Activated CD4-positive, CD25-positive, alpha-beta regulatory T cell (primary cell): Measurements from ENCODE around the gene PPP4R4.
"Not testable (repeated sequence)": the region's sequence is repeated elsewhere in the genome, so short reads cannot be mapped to it uniquely, and the experiment has no call there.

Experiments used
- DNase-seq, 4 experiments: peaks; one replicate each; lab custom pipeline; 2025; lab: John Stamatoyannopoulos, UW

PPP4R4 gene

GRCh38 chr14:94278731-94279130 lies 104.6 kb downstream of the PPP4R4 start:
- no peak for DNase-seq

DNA sequence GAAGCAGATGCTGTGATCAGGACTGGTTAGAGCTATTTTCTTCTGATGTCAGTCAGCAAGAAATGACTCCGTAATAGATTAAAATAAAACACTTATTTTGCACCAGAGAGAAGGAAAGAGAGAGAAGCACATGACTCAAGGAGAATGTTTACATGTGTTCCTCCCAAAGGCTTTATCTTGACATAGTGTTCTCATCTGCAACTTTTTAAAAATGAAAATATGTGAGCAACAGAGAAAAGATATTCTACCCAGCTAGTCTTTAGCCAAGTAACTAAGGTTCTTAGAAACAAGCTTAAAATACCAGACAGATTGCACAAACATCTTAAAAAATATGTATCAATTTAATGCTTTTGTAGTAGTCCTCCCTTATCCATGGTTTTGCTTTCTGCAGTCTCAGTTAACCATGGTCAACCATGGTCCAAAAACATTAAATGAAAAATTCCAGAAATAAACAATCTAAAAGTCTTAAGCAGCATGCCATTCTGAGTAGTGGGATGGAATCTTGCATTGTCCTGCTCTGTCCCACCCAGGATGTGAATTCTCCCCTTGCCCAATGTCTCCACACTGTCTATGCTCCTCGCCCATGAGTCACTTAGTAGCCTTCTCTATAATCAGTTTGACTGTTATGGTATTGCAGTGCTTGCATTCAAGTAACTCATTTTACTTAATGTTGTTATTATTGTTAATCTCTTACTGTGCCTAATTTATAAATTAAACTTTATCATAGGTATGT lies 109.0 kb downstream of the PPP4R4 start:
- no peak for DNase-seq

GRCh38 chr14:94284221-94284620 lies 110.1 kb downstream of the PPP4R4 start:
- DNase-seq = no peak

DNA sequence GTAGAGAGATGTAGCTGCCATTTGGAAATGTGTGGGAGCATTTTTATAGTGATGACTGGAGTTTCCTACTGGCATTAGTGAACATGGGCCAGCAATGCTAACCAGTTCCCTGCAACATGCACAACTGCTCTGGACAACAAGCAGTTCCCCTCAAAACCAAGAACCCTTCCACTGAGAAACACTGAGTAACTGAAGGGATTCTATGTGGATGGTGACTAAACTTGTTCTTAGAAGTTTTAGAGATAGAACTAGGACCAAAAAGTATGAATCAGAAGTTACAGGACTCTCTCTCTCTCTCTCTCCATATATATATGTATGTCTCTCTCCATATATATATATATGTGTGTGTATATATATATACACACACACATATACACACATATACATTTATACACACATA lies 111.0 kb downstream of the PPP4R4 start:
- DNase-seq = no peak

GRCh38 chr14:94288610-94289465 lies 114.7 kb downstream of the PPP4R4 start:
- DNase-seq = no peak

GRCh38 chr14:94290197-94290596 lies 116.1 kb downstream of the PPP4R4 start:
- DNase-seq = no peak

DNA sequence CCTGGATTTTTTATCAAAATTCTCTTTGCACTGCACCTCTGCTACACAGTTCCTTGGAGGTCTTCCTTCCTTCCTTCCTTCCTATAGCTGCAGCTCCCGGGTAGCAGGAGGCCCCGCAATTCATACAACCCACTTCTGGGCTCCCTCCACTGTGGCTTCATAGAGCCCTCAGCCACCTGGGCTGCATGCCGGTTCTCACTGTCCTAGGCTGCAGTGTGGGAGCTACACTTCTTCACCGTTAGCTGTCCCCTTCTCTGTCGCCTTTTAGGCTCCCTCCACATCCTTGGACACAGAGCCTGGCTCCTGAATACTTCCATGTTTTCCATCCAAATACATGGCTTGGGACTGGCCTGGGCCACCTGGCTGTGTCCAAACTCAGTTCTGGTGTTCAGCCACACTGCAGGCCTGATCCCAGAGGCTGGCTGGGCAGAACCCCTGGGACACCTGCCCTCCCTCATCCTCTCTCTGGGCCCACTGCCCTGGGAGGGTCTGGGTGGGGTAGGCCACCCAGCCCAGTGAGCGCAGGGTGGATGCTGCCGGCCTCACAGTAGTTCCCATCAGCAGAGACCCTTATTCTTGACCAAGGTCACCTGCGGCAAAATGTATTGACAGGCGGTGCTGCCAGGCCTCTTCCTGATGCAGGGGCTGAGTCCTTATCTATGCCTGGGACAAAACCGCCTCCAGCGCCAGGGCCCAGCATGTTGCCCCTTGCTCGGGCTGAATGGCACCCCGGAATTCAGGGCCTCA lies 117.2 kb downstream of the PPP4R4 start:
- no peak for DNase-seq

- DNase-seq = no peak
Observed at GRCh38 chr14:94291906-94292525, 117.9 kb downstream of the PPP4R4 start.

DNA sequence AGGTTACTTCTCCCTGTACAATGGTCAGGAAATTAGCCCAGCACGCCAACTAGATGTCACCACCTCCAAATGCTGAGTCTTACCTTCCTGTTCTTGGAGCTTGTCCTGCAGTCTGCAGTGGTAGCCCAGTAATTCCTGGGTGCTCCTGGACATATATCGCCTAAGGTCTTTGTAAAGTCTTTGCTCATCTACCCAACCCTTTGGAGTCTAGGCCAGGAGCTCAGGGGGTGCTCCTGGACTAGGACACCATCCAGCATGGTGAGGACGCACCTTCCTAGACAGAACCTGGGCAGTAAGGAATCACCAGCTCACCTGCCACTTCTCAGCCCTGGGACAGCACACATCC lies 118.4 kb downstream of the PPP4R4 start:
- no peak for DNase-seq

GRCh38 chr14:94292872-94293577 lies 118.9 kb downstream of the PPP4R4 start, which contains the start of gene SERPINA10:
TSS of gene SERPINA10 (minus strand) at chr14:94293268. CDS start at chr14:94290593, 2,675 bp downstream.
- DNase-seq = no peak

DNA sequence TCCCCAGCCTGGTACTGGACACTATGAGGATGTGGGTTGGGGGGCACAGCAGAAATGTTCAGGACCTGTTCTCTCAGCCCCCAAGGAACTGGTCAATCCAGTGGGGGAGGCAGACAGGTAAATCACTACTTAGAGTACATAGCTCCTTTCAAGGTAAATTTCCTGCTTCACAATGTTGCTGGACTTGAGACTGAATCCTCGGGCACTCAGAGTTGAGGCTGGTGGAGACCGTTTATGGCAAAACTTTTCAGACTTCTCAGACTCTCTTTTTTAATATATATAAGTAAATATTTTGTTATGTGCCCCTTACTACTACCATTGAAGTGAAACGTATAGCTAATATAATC lies 119.4 kb downstream of the PPP4R4 start:
- no peak for DNase-seq

DNA sequence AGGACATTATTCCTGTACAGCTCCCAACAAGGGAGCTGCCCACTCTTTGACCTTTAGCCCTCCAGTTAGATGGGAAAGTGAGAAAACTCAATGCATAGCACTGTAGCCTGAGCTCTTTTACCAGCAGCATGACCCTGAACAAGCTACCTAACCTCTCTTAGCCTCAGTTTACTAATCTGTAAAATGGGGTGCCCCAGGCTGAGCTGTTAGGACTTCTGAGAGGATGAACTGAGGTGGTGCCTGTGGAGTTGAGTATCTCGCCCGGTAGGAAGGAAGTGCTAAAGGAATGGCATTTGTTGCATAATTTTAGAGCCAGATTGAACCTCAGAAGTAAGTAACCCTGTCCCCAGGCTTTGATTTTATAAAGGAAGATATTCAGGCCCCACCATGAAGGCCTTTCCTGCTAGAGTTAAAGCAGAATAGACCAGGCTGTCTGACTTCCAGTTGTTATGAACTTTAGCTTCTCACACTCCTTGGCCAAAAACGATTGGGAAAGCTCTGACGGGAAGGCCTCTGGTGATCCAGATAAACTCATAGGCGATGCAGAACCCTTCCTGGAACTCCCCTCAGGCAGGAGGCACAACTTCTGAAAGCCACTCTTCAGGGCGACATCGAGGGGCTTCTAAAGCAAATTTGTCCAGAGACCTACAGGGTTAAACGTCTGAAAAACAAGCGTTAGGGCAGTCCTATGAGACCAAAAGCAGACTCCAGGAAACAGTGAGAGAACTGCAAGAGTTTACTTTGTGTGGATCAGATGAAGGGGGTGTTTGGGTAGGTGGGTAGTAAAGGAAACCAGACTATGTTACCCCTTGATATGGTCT lies 121.4 kb downstream of the PPP4R4 start:
- no peak for DNase-seq

DNA sequence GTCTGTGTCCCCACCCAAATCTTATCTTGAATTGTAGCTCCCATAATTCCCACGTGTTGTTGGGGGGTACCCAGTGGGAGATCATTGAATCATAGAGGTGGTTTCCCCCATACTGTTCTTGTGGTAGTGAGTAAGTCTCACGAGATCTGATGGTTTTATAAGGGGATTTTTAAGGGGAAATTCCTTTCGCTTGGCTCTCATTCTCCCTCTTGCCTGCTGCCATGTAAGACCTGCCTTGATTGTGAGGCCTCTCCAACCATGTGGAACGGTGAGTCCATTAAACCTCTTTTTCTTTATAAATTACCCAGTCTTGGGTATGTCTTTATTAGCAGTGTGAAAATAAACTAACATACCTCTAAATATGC lies 122.0 kb downstream of the PPP4R4 start:
- not testable (repeated sequence) for DNase-seq

DNA sequence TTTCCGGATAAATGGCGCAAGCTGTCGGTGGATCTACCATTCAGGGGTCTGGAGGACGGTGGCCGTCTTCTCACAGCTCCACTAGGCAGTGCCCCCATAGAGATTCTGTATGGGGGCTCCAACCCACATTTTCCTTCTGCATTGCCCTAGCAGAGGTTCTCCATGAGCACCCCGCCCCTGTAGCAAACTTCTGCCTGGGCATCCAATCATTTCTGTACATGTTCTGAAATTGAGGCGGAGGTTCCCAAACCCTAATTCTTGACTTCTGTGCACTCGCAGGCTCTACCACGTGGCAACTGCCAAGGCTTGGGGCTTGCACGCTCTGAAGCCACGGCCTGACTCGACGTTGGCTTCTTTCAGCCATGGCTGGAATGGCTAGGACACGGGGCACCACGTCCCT lies 124.0 kb downstream of the PPP4R4 start:
- no peak for DNase-seq

GRCh38 chr14:94303111-94303510 lies 129.0 kb downstream of the PPP4R4 start:
- no peak for DNase-seq

- no peak for DNase-seq
Observed at GRCh38 chr14:94304243-94304642, 130.1 kb downstream of the PPP4R4 start.

GRCh38 chr14:94305620-94306019 lies 131.5 kb downstream of the PPP4R4 start:
- DNase-seq = no peak

GRCh38 chr14:94306047-94306978 lies 132.2 kb downstream of the PPP4R4 start:
- DNase-seq = no peak

DNA sequence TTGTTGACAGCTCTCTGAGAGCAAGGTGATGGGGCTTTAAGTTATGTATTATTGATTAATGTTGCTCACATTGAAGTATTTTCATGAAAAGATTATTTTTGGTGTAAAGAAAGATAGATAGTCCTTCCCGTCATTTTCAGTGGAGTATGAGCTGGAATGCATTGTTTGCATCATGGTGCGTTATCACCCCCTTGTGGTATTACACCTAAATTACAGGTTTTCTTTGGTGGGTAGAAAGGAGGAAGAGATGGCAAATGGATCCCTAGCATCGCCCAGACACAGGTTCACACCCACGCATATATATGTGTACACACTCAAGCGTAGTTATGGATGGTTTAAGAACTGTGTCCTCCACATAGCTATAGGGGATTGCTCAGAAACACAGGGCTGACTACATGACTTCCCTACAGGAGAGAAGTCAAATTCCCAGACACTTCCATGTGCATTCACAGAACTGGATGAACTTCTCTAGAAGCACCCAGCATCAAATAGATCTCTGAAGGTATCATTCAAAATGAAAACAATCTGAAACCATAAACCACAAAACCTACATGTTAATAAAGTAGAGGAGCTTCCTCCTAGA lies 133.4 kb downstream of the PPP4R4 start:
- no peak for DNase-seq
